Measurements from ENCODE around the gene SLC22A31. TPM values are rescaled to one million over a fixed set of nuclear protein-coding genes. Genes with fewer than 3 reads are reported as not detected.

Gene SLC22A31
- total RNA-seq, 1 donor from 2014 or later: not detected

DNA sequence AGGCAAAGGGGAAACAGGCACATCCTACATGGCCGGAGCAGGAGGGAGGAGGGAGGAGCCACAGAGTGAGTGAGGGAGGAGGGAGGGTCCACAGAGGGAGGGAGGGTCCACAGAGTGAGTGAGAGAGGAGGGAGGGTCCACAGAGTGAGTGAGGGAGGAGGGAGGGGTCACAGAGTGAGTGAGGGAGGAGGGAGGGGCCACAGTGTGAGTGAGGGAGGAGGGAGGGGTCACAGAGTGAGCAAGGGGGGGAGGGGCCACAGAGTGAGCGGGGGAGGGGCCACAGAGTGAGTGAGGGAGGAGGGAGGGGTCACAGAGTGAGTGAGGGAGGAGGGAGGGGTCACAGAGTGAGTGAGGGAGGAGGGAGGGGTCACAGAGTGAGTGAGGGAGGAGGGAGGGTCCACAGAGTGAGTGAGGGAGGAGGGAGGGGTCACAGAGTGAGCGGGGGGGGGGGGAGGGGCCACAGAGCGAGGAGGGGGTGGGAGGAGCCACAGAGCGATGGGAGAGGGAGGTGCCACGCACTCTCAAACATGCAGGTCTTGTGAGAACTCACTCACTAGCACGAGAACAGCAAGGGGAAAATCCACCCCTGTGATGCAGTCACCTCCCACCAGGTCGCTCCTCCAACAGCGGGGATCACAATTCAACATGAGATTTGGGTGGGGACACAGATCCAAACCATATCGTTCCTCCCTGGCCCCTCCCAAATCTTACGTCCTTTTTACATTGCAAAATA lies 53.1 kb downstream of the SLC22A31 start:
- Histone ChIP-seq H3K27ac (no peak overlapping the region), H3K4me3 (no peak overlapping the region), H3K9me3 (no peaks in the 10 kb centered on the region), H3K27me3 (no peaks in the 10 kb centered on the region), H3K36me3 (peaks cover 48 to 85% of the 10 kb centered on the region in 2 donors), H3K4me1 (no peaks in the 10 kb centered on the region)
- intact Hi-C loops (cut with DNase I): loop anchor here (10.0 kb wide), 1 partner anchor 58 kb away; the partner anchor contains the start of gene SLC22A31
- TF ChIP-seq, protein P1, sequence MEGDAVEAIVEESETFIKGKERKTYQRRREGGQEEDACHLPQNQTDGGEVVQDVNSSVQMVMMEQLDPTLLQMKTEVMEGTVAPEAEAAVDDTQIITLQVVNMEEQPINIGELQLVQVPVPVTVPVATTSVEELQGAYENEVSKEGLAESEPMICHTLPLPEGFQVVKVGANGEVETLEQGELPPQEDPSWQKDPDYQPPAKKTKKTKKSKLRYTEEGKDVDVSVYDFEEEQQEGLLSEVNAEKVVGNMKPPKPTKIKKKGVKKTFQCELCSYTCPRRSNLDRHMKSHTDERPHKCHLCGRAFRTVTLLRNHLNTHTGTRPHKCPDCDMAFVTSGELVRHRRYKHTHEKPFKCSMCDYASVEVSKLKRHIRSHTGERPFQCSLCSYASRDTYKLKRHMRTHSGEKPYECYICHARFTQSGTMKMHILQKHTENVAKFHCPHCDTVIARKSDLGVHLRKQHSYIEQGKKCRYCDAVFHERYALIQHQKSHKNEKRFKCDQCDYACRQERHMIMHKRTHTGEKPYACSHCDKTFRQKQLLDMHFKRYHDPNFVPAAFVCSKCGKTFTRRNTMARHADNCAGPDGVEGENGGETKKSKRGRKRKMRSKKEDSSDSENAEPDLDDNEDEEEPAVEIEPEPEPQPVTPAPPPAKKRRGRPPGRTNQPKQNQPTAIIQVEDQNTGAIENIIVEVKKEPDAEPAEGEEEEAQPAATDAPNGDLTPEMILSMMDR (IDR thresholded peaks at IDR 0.05): no peak
- DNase-seq (ENCODE audit: low spot score in 2 of 2): no peak

GRCh38 chr16:89146211-89147005 lies 53.9 kb downstream of the SLC22A31 start:
- TF ChIP-seq, protein P1 (IDR thresholded peaks at IDR 0.05): no peak
- Histone ChIP-seq H3K4me3 (no peak overlapping the region), H3K9me3 (no peaks in the 10 kb centered on the region), H3K27ac (no peak overlapping the region), H3K27me3 (no peaks in the 10 kb centered on the region), H3K36me3 (peaks cover 56 to 82% of the 10 kb centered on the region in 2 donors), H3K4me1 (no peaks in the 10 kb centered on the region)
- no peak for DNase-seq (ENCODE audit: low spot score in 2 of 2)
- intact Hi-C loops (cut with DNase I): loop anchor here (10.0 kb wide), 1 partner anchor 58 kb away; the partner anchor contains the start of gene SLC22A31

Other genes with a start within 250 kb of the SLC22A31 start
- gene CBFA2T3, start 223.3 kb downstream of the SLC22A31 start, total RNA-seq: 32.8 TPM
- gene ACSF3, start 106.7 kb downstream of the SLC22A31 start, total RNA-seq: 5.2 TPM
- gene CDH15, start 28.8 kb downstream of the SLC22A31 start, total RNA-seq: not detected
- 1.5 TPM for gene ZNF778, start 17.2 kb upstream of the SLC22A31 start, total RNA-seq